Activated T-cell treated with anti-CD3 and anti-CD28 coated beads for 4 hours (primary cell): Measurements from ENCODE around the gene REV3L.
A peak's percentile ranks its signal among the peaks of the same experiment; 100 is the strongest.
"Not testable (repeated sequence)": the region's sequence is repeated elsewhere in the genome, so short reads cannot be mapped to it uniquely, and the experiment has no call there.

Experiments
- DNase-seq: peaks from one replicate; pipeline ENCODE4 v3.0.0-alpha.2; 2020

Gene REV3L

GRCh38 chr6:111494951-111495635, 12.1 kb upstream of the REV3L start:
- no peak for DNase-seq

DNA sequence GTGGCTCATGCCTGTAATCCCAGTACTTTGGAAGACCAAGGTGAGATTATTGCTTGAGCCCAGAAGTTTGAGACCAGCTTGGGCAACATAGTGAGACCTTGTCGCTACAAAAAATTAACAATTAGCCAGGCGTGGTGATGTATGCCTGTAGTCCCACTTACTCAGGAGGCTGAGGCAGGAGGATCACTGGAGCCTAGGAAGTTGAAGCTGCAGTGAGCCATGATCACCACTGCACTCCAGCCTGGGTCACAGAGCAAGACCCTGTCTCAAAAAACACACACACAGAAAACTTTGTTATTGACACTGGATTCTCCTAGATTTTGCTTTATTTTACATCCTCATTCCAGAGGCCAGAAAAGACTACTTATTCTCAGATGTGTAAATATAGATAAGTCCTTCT, 9.5 kb upstream of the REV3L start:
- DNase-seq, result no peak

- no peak for DNase-seq
These were observed 7.0 kb upstream of the REV3L start for GRCh38 chr6:111490067-111490466.

GRCh38 chr6:111487661-111488060, 4.6 kb upstream of the REV3L start:
- no peak for DNase-seq

DNA sequence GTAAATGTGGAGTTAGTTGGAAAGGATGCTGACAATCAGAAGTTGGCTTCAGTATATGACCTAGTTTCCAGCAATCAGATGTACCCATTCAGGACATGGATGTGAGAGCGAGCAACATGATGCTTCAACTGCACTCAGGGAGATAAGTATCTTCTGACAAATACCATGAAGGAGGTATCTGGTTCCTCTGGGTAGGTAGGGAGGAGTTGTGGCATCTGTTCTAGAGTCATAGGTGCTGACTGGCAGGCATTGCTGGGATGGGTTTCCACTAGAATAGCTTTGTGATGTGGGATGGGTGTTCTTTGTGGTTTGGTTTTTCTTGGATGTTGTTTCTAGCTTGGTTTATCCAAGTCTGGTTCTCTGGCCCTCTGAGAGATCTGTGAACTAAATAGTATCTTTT, 3.9 kb upstream of the REV3L start:
- DNase-seq, result no peak

- DNase-seq, result no peak
These were observed 3.5 kb upstream of the REV3L start for GRCh38 chr6:111486475-111486874.

DNA sequence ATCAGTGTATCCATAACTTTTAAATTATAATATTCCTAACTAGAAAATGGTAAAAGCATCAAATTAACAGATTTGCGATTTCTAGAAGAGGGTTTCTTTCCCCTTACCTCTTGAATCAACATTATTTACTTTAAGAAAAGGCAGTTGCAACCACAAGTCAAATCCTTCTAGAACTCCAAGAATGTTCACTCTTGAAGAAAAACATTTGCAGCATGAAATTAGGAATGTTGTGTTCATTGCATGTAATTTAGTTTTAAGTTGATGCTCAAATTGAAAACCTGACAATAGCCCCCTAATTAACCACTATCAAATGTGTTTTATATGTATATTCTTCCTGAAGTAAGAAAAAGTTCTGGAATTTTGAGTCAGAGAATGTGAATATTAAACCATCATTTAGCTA, 2.3 kb upstream of the REV3L start:
- no peak for DNase-seq

GRCh38 chr6:111484633-111484930, 1.6 kb upstream of the REV3L start:
- no peak for DNase-seq

DNA sequence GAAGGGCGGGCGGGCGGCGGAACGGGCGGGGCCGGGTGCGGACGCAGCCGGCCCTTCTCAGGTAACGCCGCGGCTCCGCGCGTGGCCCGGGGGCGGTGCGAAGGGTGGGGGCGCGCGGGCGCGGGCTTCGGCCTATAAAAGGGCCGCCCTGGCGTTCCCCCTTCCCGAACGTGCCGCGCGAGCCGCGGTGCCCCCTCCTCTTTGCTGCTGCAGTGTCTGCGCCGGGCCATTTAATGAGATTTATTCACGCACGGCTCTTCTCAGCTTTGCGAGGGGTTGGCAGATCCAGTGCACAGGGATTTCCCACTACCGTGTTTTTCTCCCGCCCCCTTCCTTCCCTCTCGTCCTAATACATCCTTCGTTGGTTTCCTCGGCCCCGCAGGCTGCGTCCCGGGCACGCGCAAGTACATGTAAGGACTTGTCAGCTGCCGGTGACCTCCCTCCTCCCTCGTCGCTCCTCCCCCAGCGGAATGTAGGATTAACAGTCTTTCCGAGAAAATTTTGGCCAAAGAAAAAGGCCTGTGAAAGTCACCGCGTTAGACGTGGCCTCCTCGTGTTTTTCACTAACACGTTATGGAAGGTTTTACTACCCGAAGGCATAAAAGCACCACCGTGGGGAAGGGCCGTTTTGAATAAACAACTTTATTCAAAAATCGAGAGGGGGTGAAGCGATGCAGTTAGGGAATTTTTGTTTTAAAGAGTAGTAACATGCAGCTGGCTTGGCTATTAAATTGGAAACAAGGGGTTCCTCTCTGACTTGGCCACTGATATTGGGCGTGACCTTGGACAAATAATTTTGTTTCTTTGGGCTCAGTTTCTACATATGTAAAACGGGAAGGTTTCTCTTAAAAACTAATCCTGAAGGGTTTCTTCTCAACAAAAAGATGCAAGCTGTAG, 966 bp upstream of the REV3L start:
- DNase-seq, result peak; percentile 58

- peak; percentile 35 for DNase-seq
These were observed 645 bp downstream of the REV3L start for GRCh38 chr6:111482188-111482958.

DNA sequence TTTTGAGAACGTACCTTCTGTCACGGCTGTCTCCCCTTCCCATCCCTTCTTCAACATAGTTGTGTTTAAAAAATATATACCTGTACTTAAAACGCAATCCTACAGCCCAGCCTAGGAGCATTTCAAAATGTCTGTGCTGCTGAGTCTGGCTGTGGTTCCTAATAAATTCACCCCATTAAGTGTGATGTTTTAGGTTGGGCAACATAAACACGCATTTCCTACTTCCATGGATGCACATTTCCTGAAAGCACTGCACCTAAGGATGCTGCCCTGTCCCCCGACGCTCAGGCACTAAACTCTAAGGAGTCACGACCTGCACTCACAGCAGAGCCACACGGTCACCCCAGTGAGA, 1.2 kb downstream of the REV3L start:
- DNase-seq, result no peak

- no peak for DNase-seq
These were observed 1.8 kb downstream of the REV3L start for GRCh38 chr6:111480988-111481822.

DNA sequence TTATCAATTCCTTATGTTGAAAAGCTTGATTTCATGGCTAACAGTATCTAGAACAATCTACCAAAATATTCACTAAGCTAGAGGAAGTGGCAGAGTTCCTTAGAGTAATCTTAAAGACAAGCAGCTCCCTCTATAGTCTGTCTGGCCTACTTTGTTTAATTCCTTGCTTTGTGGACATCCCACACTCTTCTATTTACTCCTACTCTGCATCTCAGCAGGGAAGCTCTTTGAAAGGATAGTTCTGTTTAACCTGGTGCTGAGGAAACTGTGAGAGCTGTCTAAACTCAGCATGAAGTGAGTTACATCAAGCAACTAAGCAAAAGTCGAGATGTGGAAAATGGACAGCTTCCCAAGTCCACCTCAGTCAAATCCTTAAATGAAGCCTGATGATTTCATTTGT, 4.3 kb downstream of the REV3L start:
- no peak for DNase-seq

DNA sequence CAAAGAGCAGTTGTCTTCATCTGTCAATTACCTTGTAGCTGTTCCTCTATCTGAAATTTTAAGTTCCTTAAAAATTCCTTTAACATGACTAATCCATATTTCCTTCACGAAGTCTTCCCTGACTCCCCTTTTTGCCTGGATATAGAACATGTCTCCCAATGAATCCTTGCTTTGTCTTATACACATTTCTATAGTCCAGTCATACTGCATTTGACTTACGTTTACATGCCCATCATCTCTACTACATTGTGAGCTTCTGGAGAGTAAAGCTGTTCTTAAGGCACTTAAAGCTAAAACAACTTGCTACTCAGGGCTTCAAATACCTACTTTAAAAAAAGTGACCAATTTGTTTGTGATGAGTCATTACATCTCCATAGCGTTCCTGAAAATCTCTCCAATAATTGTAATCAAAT, 4.9 kb downstream of the REV3L start:
- no peak for DNase-seq

GRCh38 chr6:111477481-111477938, 5.5 kb downstream of the REV3L start:
- DNase-seq, result no peak

DNA sequence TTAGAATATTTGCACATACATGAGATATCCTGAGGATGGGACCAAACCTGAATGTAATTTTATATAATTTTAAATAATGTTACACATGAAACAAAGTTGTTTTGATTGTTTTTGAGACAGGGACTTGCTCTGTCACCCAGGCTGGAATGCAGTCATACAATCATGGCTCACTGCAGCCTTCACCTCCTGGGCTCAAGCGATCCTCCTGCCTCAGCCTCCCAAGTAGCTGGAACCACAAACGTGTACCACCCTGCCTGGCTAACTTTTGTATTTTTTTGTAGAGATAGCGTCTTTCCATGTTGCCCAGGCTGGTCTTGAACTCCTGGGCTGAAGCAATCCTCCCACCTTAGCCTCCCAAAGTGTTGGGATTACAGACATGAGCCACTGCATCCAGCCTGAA, 7.0 kb downstream of the REV3L start:
- not testable (repeated sequence) for DNase-seq

DNA sequence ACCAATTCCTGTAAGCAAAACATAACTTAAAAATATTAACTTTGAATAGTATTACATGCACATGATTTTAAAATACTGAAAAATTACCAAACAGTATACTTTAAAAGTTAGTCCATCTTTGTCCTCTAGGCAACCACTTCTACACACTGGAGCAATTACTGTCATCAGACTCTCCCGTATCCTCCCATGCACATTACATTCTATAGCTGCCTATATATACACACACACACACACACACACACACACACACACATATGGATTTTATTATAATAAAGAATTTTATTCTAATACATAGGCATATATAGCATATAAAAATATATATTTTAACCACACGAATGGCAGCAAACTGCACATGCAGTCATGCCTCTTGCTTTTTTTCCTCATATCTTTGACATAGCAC, 8.2 kb downstream of the REV3L start:
- no peak for DNase-seq

DNA sequence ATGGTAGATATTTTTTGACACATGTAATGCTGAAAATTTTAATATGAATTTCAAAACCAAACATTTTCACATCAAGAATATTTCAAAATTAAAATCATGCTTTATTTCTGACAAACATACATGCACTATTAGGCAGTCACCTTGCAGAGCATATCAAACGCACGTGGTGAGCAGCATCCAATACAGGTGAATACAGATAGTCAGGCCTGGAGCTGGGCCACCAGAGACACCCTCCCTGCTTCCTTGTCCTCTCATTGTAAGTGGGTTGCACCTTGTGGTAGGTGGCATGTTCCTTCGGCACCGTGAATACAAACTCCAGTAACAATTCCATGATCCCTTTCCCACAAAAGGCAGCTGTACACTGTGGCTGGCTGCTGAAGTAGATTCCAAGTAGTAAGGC, 8.9 kb downstream of the REV3L start:
- DNase-seq, result no peak

DNA sequence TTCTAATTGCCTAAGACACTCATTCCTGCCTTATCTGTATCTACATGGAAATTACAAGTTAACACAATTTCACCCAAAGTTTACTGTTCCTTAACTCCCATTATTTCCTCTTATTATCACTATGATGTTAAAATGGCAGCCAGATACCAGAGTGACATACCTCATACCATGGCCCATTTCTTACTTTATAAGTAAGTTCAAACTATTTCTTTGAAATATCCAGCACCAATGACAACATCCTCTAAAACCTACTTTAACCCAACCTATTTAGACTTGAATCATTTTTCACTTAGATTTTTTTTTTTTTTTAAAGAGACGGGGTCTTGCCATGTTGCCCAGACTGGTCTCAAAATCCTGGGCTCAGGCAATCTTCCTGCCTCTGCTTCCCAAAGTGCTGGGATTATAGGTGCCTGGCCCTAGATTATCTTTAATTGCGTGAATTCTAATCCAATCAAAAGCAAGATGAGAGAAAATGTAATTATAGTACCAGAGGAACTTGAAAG, 10.0 kb downstream of the REV3L start:
- DNase-seq, result no peak

GRCh38 chr6:111471958-111472357, 11.1 kb downstream of the REV3L start:
- DNase-seq, result no peak

DNA sequence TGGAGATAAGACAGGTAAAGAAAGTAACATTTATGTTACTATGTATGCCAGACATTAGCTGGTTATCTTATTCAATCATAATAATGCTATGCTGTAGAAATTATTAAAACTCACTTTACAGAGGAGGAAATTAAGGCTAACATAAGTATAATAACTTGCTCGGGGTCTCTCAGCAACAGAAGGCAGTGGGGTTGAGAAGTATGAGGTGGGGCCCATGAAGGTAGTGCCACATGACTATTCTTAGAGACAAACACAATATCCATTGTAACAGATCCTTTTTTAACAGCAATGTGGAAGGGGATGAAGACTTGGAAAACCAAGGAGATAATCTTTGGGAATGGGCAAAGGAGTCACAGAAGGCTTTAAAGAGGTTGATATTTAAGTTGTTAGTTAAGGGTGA, 11.5 kb downstream of the REV3L start:
- DNase-seq, result no peak

- DNase-seq, result no peak
These were observed 12.0 kb downstream of the REV3L start for GRCh38 chr6:111470991-111471390.

DNA sequence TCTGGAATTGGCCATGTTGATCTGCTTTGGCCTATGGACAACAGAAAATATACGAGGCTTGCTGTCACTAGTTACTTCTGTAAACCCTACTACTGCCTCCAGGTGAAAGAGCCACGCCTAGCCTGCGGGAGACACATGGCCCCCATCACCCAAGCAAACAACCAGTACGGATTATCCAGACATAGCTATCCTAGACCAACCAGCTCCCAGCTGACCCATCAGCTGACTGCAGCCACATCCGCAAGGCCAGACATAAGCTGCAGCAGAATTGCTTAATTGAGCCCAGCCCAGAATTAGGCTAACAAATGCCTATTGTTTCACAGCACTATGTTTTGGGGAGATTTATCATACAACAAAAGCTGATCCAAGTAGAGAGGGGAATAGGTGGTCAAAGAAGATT, 13.5 kb downstream of the REV3L start:
- DNase-seq, result no peak
